Keratinocyte (primary cell): ENCODE measurements around the gene MALRD1. TPM values are rescaled to one million over a fixed set of nuclear protein-coding genes. Genes with fewer than 3 reads are reported as not detected.

Source experiments
- DNase-seq: peaks from one replicate; pipeline ENCODE4 v3.0.0-alpha.2; 2011; ENCODE audit warnings: low read depth, missing footprints, low spot score
- FAIRE-seq: peaks from 2 replicates; lab custom pipeline; 2011; peaks lifted over from hg19 to GRCh38; lab: Jason Lieb, UNC
- H2AFZ ChIP-seq: 2 replicates; pipeline ENCODE4 v1.6.0; 2012; ENCODE audit warnings: low read length, control low read depth, inconsistent platforms; ENCODE audit not compliant: control insufficient read depth
- H3K27ac ChIP-seq: 2 replicates; pipeline ENCODE4 v1.5.1; 2011; ENCODE audit warnings: low read length; ENCODE audit not compliant: control insufficient read depth, insufficient read depth
- H3K27me3 ChIP-seq: 3 replicates; pipeline ENCODE4 v1.6.0; 2011; ENCODE audit warnings: low read length; ENCODE audit not compliant: control insufficient read depth, insufficient read depth; ENCODE audit errors: extremely low read depth
- H3K36me3 ChIP-seq, 2 experiments: 2 replicates in 1 of 2; 3 replicates in 1 of 2; pipeline ENCODE4 v1.5.1; 2011; ENCODE audit warnings: low read length in 2 of 2, mild to moderate bottlenecking in 1 of 2; ENCODE audit not compliant: control insufficient read depth in 2 of 2, insufficient read depth in 2 of 2; ENCODE audit errors: extremely low read depth in 1 of 2
- H3K4me1 ChIP-seq: 3 replicates; pipeline ENCODE4 v1.5.1; 2011; ENCODE audit warnings: low read length; ENCODE audit not compliant: control insufficient read depth, insufficient read depth; ENCODE audit errors: extremely low read depth
- H3K4me2 ChIP-seq: 3 replicates; pipeline ENCODE4 v1.6.0; 2011; ENCODE audit warnings: low read depth, low read length; ENCODE audit not compliant: control insufficient read depth, insufficient read depth; ENCODE audit errors: extremely low read depth
- H3K4me3 ChIP-seq, 3 experiments: fragments of 200-600 bp in 1 of 3; sonication (generic) in 1 of 3; 2 replicates in 2 of 3; 3 replicates in 1 of 3; pipeline ENCODE4 v1.5.1; 2011 to 2016; ENCODE audit warnings: low read length in 3 of 3, mild to moderate bottlenecking in 3 of 3, control low read depth in 2 of 3, inconsistent platforms in 1 of 3, low read depth in 1 of 3, mixed read lengths in 1 of 3, mixed run types in 1 of 3, moderate library complexity in 1 of 3; ENCODE audit not compliant: control insufficient read depth in 2 of 3, insufficient read depth in 2 of 3; ENCODE audit errors: extremely low read depth in 1 of 3
- H3K79me2 ChIP-seq: 2 replicates; pipeline ENCODE4 v1.6.0; 2012; ENCODE audit warnings: low read length; ENCODE audit not compliant: control insufficient read depth, insufficient read depth
- H3K9ac ChIP-seq: 3 replicates; pipeline ENCODE4 v1.6.0; 2011; ENCODE audit warnings: low read length; ENCODE audit not compliant: control insufficient read depth, insufficient read depth; ENCODE audit errors: extremely low read depth
- H3K9me1 ChIP-seq: 3 replicates; pipeline ENCODE4 v1.6.0; 2011; ENCODE audit warnings: low read length; ENCODE audit not compliant: control insufficient read depth, insufficient read depth; ENCODE audit errors: extremely low read depth
- H3K9me3 ChIP-seq: 2 replicates; pipeline ENCODE4 v1.5.1; 2012; ENCODE audit warnings: low read depth, low read length; ENCODE audit not compliant: control insufficient read depth
- H4K20me1 ChIP-seq: 3 replicates; pipeline ENCODE4 v1.6.0; 2011; ENCODE audit warnings: low read length; ENCODE audit not compliant: control insufficient read depth, insufficient read depth; ENCODE audit errors: extremely low read depth
- CTCF ChIP-seq, 3 experiments: IDR thresholded peaks in 1 of 3; conservative IDR thresholded peaks in 1 of 3; optimal IDR thresholded peaks in 1 of 3; 2 replicates in 2 of 3; 3 replicates in 1 of 3; pipeline versions ENCODE3 to v1.5.1; 2011; ENCODE audit warnings: low read length in 3 of 3, mild to moderate bottlenecking in 3 of 3, moderate library complexity in 2 of 3, control low read depth in 1 of 3, inconsistent platforms in 1 of 3; ENCODE audit not compliant: insufficient read depth in 2 of 3; ENCODE audit errors: extremely low read depth in 1 of 3
- EZH2 ChIP-seq: IDR thresholded peaks from one replicate; pipeline ENCODE4 v1.6.1; 2012; ENCODE audit warnings: inconsistent platforms, mild to moderate bottlenecking, low read length, moderate library complexity
- dilution Hi-C: fragments of 300-500 bp; cut with MboI; formaldehyde crosslinking; loops from one replicate; pipeline ENCODE4 v1.7.0; 2020; ENCODE audit warnings: low sequenced_read_pairs; ENCODE audit not compliant: extremely low pct_ligation_motif_present
- polyA plus RNA-seq, 5 experiments: library from polyadenylated mRNA; depleted of rRNA in 3 of 5; stranded (reverse) in 3 of 5; stranded (forward) in 1 of 5; unstranded in 1 of 5; fragments of >200 nt; gene quantifications; 1 replicate in 1 of 5; 2 replicates in 3 of 5; 3 replicates in 1 of 5; pipeline versions ENCODE4 v1.2.1 to v1.2.3, GENCODE V29; 2011 to 2012; ENCODE audit warnings: missing spikeins in 2 of 5, low read depth in 1 of 5, low replicate concordance in 1 of 5

MALRD1 gene
- polyA plus RNA-seq, 1 donor (not counting 4 experiments of a cell fraction or from before 2014, with no cell fraction given) = not detected

DNA sequence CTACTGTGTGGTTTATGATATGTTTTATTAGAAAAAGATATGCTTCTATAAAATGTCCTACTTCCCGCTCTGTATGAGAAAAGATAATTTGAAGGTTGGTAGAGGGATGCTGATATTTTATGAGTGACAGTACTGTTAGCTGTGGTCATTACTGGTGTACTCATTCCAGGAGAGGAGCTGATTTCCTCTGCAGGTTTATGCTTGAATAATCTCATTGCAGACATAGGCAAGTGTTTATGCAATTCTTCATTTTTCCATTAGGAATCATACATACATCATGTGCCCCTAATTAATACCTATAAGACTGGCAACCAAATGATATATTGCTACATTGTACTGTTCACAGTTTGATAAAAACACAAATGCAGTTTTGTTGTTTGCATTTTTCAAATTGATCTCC lies 269.4 kb downstream of the MALRD1 start:
- H3K79me2 ChIP-seq = no peaks in the 10 kb centered on the region
- no peak overlapping the region for H2AFZ ChIP-seq
- no peak for FAIRE-seq
- no peak for DNase-seq
- H3K9me1 ChIP-seq = no peaks in the 10 kb centered on the region
- H3K27me3 ChIP-seq = no peaks in the 10 kb centered on the region
- H3K9me3 ChIP-seq = no peaks in the 10 kb centered on the region
- H3K27ac ChIP-seq = no peak overlapping the region
- H3K4me3 ChIP-seq = no peak overlapping the region
- dilution Hi-C loops = no loop called here
- H3K36me3 ChIP-seq = no peaks in the 10 kb centered on the region
- H3K4me1 ChIP-seq = no peaks in the 10 kb centered on the region
- H4K20me1 ChIP-seq = no peaks in the 10 kb centered on the region
- H3K4me2 ChIP-seq = no peak overlapping the region
- TF ChIP-seq EZH2 (no peak), CTCF (optimal IDR thresholded peaks at IDR 0.05 in 1 of 3, IDR thresholded peaks at IDR 0.05 in 1 of 3, conservative IDR thresholded peaks at IDR 0.05 in 1 of 3; ENCODE audit: extremely low read depth in 1 of 3, insufficient read depth in 2 of 3, low read length in 3 of 3) (no peak)
- H3K9ac ChIP-seq = no peak overlapping the region

DNA sequence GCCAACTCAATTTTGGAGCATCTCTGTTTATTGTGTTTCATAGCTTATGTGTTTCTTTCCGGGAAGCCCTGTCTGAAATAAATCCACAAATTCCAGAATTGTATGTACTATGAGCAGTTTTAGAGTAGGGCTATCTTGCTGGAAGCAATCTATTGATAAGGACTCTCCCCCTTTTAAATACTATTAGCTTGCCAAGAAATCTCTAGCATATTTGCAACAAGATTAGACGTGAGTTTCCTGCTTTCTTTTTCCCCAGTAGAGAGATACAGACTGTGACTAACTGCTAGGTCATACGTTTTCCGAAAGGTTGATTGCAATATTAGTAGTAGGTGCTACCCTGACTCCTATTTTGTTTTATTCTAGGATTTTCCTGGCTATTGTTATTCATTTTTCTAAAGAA lies 277.0 kb downstream of the MALRD1 start:
- Histone ChIP-seq H3K4me2 (peak overlapping the region; percentile 4), H2AFZ (no peak overlapping the region), H3K27me3 (no peaks in the 10 kb centered on the region), H3K4me1 (no peaks in the 10 kb centered on the region), H3K36me3 (no peaks in the 10 kb centered on the region), H3K4me3 (no peak overlapping the region), H3K27ac (no peak overlapping the region), H4K20me1 (no peaks in the 10 kb centered on the region), H3K9me1 (no peaks in the 10 kb centered on the region), H3K9ac (no peak overlapping the region), H3K9me3 (no peaks in the 10 kb centered on the region), H3K79me2 (no peaks in the 10 kb centered on the region)
- peak; percentile 56 for FAIRE-seq
- no peak for DNase-seq
- TF ChIP-seq CTCF (optimal IDR thresholded peaks at IDR 0.05 in 1 of 3, IDR thresholded peaks at IDR 0.05 in 1 of 3, conservative IDR thresholded peaks at IDR 0.05 in 1 of 3; ENCODE audit: extremely low read depth in 1 of 3, insufficient read depth in 2 of 3, low read length in 3 of 3) (no peak), EZH2 (no peak)
- dilution Hi-C loops = no loop called here
